Epithelial cell of esophagus (primary cell): ENCODE data around the gene GET3.

ENCODE experiments used
- DNase-seq: peaks from one replicate; pipeline ENCODE4 v3.0.0; 2010; ENCODE audit warnings: low read depth
- H3K4me3 ChIP-seq: 2 replicates; pipeline ENCODE4 v1.5.1; 2011; ENCODE audit warnings: mild to moderate bottlenecking, low read length, control low read depth
- TF ChIP-seq, protein P1 (sequence below): IDR thresholded peaks from 2 replicates; pipeline ENCODE4 v1.5.1; 2011; ENCODE audit warnings: low read depth, mild to moderate bottlenecking, low read length, control low read depth, inconsistent platforms; ENCODE audit not compliant: insufficient read depth; ENCODE audit errors: missing control alignments

GET3 gene

DNA sequence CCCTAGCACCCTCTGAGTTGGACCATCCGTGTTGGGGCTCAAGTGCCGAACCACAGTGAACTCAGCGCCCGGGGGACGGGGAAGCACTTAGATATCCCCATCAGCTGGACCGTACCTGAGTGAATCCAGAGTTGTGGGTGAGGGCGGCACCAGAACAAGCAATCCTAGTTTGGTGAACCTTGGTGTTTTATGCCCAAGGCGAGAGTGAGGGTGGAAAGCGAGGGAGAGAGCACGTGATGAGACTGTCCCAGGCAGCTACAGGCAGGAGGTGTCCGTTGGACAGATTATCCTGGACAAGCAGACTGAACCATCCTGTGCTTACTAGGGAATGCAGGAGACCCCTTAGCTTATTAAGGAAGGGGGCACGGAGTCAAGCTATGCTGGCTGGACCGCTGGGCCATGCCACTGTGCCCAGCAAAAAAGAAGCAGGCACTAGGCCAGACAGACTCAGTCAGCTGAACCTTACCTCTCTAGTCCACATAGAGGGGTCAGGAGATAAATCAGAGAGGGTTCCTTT, 596 bp downstream of the GET3 start:
- DNase-seq, result no peak
- H3K4me3 ChIP-seq, result peak overlapping the region; percentile 97
- TF ChIP-seq, protein P1, sequence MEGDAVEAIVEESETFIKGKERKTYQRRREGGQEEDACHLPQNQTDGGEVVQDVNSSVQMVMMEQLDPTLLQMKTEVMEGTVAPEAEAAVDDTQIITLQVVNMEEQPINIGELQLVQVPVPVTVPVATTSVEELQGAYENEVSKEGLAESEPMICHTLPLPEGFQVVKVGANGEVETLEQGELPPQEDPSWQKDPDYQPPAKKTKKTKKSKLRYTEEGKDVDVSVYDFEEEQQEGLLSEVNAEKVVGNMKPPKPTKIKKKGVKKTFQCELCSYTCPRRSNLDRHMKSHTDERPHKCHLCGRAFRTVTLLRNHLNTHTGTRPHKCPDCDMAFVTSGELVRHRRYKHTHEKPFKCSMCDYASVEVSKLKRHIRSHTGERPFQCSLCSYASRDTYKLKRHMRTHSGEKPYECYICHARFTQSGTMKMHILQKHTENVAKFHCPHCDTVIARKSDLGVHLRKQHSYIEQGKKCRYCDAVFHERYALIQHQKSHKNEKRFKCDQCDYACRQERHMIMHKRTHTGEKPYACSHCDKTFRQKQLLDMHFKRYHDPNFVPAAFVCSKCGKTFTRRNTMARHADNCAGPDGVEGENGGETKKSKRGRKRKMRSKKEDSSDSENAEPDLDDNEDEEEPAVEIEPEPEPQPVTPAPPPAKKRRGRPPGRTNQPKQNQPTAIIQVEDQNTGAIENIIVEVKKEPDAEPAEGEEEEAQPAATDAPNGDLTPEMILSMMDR, result no peak

DNA sequence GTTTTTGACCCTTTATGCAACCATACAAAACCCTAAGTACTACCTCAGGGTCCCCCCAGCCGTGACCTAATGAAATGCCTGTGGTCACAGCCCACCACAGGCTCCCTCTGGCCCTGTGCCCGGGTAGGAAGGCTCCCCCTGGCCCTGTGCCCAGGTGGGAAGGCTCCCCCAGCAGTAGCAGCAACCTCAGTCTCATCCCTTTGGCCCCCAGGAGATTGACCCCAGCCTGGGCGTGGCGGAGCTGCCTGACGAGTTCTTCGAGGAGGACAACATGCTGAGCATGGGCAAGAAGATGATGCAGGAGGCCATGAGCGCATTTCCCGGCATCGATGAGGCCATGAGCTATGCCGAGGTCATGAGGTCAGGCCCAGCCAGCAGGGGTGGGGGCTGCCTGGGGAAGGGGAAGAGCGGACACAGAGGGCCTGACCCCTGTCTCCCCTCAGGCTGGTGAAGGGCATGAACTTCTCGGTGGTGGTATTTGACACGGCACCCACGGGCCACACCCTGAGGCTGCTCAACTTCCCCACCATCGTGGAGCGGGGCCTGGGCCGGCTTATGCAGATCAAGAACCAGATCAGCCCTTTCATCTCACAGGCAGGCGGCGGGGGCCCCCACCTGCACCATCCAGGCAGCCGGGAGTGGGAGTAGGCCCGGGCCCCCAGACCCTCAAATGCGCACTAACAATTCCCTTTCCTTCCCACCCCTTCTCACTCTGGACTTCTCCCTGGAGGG, 8.0 kb downstream of the GET3 start:
- H3K4me3 ChIP-seq, result no peak overlapping the region
- TF ChIP-seq, protein P1, result no peak
- DNase-seq, result no peak

GRCh38 chr19:12748489-12748888, 11.2 kb downstream of the GET3 start:
- TF ChIP-seq, protein P1, result no peak
- no peak overlapping the region for H3K4me3 ChIP-seq
- no peak for DNase-seq

GRCh38 chr19:12749938-12750521, 12.7 kb downstream of the GET3 start:
- TF ChIP-seq, protein P1, result no peak
- no peak overlapping the region for H3K4me3 ChIP-seq
- DNase-seq, result peak; percentile 65

- DNase-seq, result peak; percentile 56
- TF ChIP-seq, protein P1, result no peak
Measured at GRCh38 chr19:12750851-12751250, 13.6 kb downstream of the GET3 start.

DNA sequence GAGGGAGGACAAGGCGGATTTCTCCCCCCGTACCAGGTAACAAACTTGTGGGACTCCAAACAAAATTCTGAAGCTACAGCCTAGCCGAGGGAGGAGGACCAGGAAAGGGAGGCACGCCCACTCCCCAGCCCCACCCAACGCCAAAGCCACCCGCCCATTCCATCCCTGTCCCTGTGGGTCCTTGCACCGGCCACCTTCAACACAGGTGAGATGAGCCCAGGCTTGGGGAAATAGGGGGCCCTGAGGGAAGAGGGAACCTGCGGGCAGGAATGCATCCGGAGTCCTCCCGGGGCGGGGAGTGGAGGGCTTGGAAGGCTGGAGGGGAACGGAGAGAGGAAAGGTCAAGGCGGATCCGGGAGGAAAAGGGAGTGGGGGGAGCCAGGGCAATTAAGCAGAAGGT, 14.3 kb downstream of the GET3 start, which contains the start of gene BEST2:
BEST2 (plus strand) TSS at position 157 of the 400 bp plus-strand sequence. CDS start 802 bp downstream, outside the sequence.
- TF ChIP-seq, protein P1, result no peak
- H3K4me3 ChIP-seq, result no peak within 1 kb of the TSS
- DNase-seq, result no peak

More at GRCh38 chr19:12750851-12751250, 13.6 kb downstream of the GET3 start:
- H3K4me3 ChIP-seq, result no peak overlapping the region
